ENCODE measurements around the gene RBM10.

The RBM10 gene

GRCh38 chrX:47175588-47175980, 30.6 kb downstream of the RBM10 start:
- FAIRE-seq = no peak

GRCh38 chrX:47176101-47176740, 31.2 kb downstream of the RBM10 start:
- no peak for FAIRE-seq

DNA sequence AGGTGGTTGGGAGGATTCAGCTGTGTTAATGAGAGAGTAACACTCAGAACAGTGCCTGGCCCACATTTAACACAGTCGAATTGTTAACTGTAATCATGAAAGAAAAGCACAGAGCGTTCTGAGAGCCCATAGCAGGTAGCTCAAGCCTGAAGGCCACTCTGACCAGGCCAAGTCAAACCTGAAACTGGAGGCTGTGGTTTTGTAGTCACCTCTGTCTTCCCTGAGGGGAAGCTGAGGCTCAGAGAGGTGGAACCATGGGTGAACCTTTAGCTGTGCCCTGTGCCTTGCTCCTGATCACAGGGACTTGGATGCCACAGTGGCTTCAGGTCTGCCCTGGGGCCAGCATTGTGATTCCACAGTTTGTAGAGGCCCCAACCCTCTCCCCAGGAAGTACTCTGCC, 32.1 kb downstream of the RBM10 start:
- FAIRE-seq = no peak

GRCh38 chrX:47178337-47178736, 33.3 kb downstream of the RBM10 start:
- no peak for FAIRE-seq

DNA sequence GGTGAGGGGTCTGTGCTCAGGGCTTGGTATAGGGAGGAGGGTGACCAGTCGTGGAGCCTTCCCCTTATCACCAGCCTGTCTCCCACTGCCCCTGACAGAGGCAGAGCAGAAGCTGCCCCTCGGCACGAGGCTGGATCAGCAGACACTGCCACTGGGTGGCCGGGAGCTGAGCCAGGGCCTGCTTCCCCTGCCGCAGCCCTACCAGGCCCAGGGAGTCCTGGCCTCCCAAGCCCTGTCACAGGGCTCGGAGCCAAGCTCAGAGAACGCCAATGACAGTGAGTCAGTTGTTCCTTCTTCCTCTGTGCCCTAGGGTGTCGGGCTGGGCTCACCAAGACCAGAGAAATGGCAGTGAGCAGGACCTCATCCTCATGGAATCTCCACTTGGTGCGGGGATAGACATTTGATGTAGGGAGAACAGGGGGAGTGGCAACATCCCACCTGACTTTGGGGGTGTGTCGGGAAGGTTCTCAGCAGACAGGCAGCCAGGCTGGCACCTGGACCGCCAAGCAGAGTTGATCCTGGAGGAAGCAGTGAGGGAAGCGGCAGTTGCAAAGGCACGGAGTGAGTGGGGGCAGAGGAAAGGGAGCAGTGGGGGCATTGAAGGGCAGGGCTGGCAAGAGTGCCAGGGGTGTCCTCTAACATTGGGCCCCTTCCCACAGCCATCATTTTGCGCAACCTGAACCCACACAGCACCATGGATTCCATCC, 34.4 kb downstream of the RBM10 start:
- FAIRE-seq = no peak

DNA sequence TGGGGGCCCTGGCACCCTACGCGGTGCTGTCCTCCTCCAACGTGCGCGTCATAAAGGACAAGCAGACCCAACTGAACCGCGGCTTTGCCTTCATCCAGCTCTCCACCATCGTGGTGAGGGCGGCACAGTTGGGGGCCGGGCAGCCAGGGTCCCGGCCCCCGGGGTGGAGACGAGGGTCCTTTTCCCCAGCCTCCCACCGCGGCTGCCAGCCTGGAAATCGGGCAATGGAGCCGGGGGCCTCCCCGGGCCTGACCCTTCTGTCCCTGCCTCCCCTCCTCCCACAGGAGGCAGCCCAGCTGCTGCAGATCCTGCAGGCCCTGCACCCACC, 34.9 kb downstream of the RBM10 start:
- no peak for FAIRE-seq

DNA sequence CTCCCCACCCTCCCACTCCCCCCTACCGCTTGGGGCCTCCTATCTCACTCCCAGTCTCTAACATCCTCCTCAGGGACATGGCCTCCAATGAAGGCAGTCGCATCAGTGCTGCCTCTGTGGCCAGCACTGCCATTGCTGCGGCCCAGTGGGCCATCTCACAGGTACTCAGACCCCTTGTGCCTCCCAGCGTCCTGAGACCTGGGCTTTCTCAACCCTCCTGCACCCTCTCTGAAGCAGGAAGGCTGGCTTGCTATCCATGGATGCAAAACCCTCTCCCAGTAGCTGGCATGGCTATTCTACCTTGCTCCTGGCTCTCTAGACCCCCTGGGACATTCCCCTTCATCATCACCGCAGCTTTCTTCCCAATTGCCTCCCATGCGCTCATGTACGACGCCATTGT, 35.3 kb downstream of the RBM10 start:
- FAIRE-seq = no peak

DNA sequence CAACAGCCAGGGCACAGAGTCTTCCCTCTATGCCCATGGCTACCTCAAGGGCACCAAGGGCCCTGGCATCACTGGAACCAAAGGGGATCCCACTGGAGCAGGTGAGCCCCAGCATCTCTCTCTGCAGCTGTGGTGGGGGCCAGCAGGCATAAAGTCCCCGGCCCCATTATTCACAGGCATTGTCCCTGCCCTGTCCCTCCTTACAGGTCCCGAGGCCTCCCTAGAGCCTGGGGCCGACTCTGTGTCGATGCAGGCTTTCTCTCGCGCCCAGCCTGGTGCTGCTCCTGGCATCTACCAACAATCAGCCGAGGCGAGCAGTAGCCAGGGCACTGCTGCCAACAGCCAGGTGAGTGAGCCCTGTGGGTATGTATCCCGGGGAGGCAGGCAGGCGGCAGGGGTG, 36.3 kb downstream of the RBM10 start:
- FAIRE-seq = no peak

DNA sequence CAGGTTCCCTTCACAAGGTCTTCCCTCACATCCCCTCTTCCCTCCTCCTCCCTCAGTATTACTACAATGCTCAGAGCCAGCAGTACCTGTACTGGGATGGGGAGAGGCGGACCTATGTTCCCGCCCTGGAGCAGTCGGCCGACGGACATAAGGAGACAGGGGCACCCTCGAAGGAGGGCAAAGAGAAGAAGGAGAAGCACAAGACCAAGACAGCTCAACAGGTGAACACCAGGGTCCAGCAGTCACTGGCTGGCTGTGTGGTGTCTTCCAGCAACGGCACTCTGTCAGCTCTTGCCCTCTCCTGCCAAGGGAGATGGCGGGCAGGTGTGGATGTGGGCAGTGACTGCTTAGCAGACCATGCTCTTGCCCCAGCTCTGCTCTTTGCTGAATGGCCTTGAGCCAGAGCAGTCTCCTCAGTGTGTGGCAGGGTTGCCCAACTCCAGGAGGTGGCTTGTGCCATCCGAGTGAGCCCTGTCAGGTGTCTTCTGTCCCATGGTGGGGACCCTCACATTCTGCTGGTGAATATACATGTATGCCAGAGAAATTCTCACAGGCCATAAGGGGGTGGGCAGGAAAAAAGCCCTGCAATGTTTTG, 37.2 kb downstream of the RBM10 start:
- FAIRE-seq = no peak

GRCh38 chrX:47184486-47184885, 39.5 kb downstream of the RBM10 start:
- no peak for FAIRE-seq

- no peak for FAIRE-seq
These were observed 40.2 kb downstream of the RBM10 start for GRCh38 chrX:47185241-47185640.

- FAIRE-seq = no peak
These were observed 41.2 kb downstream of the RBM10 start for GRCh38 chrX:47186096-47186740.

DNA sequence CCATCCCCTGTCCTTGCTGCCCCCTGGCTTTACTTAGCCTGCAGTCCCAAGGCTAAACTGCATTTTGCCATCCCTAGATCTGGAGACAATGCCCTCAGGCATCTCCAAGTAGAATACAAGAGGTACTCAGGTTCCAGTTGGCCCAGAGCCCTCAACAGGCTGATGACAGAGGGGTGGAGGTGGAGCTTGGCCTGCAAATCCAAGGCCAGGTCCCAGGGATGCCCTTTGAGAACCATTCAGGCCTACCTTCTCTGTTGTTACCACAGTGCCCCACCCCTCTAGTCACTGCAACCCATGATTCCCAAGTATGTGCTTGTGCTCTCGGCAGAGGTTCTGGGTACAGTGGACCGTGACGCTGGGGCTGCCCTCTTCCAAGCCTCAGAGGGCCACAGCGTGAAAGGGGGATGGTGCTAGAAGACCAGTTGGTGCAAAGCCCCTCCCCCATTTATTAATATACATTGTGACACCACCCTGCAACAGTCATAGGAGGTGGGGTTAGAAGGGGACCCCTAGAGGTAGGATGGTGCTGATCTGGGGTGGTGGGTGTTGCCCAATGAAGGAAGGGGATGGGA, 42.2 kb downstream of the RBM10 start:
- FAIRE-seq = no peak

GRCh38 chrX:47189906-47190305, 44.9 kb downstream of the RBM10 start:
- no peak for FAIRE-seq

DNA sequence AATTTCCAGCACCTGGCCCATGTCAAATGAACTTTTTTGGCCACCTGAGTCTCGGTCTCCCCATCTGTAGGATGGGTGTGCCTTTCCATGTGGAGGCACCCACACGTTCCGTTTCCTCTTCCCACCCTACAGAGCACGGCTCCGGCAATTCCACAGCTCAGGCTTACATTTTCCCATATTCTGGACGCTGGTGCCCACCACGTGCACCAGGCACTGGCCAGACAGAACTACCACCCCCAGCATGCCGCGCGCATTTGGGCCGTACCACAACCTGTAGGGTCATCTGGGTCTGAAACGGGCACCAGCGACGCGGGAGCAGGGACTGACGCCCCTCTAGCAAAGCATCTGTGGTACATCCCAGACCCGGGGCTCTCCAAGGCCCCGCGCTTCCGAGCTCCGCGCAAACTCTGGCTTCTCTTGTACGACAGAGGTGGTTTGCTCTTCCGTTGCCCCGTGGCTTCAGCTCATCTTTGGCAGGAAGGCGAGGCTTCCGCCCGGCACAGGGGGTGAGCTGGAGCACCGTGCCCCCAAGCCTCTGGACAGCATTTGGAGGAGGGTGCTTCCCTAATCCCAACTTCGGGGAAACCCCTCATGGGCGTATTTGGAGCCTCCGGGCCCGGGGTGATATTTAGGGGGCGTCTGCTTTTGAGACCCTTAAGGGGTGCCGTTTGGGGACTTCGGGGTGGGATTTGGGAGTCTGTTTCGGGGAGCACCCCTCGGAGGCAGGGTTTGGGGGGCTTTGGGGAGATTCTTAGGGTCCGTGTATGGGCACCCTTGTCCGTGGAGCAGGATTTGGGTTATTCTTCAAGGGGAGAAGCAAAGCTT, 45.6 kb downstream of the RBM10 start:
- peak; percentile 96 for FAIRE-seq

GRCh38 chrX:47191331-47191730, 46.3 kb downstream of the RBM10 start:
- no peak for FAIRE-seq

DNA sequence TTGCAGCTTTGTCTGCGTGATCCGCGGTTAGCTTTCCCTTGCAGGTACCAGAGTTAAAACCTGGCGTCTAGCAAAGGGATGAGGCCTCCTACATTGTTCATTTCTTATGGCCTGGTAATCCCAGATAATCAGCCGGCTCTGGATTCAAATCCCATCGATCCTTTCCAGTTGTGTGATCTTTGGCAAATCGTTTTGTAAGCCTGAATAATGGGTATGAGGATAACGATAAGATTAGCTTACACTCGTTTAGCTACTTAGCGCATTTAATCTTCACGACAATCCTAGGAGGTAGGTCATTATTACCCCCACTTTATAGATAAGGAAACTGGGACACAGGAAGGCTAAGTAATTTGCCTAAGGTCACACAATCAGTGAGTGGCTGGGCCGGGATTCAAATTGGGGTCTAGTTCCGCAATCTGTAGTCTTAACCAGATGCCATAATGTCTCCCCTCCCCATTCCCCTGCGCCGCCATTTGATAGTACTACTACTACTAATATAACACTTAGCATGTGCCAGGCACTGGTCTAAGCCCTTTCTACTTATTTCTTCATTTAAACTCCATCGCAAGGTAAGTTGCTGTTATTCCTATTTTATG, 46.9 kb downstream of the RBM10 start:
- FAIRE-seq = no peak

GRCh38 chrX:47193475-47194193, 48.6 kb downstream of the RBM10 start, which contains the start of gene UBA1:
Gene UBA1 (plus strand): TSS chrX:47193829. CDS start chrX:47198803, 4,974 bp downstream.
- FAIRE-seq = peak; percentile 98

GRCh38 chrX:47194194-47194787, 49.3 kb downstream of the RBM10 start:
- no peak for FAIRE-seq

GRCh38 chrX:47196098-47196497, 51.1 kb downstream of the RBM10 start:
- no peak for FAIRE-seq

DNA sequence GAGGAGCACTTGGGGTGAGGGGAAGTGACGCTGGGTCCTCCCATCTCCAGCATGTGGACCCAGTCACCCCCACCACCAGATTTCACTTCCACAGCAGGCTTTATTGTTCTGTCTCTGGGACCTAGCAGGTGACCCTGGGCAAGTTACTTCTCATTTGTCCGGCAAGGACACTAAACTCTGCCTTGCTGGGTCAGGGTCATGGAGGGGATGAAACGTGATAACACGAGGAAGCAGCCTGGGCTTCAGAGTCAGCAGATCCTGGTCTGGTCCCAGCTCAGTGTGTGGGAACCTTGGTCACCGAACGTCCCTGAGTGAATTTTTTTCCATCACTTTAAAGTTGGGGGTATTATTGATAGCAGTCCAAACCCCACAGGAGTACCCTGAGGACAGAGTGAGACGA, 52.5 kb downstream of the RBM10 start:
- no peak for FAIRE-seq
